Stimulated activated CD8-positive, alpha-beta memory T cell treated with anti-CD3 and anti-CD28 coated beads, Interleukin-7, amount 100 ng/mL, for 1 hour (primary cell): Measurements from ENCODE around the gene PCBP3.

Experiments
- DNase-seq, 2 donors: peaks; one replicate each; pipeline ENCODE4 v3.0.0-alpha.2; 2020; ENCODE audit warnings: low read depth in 2 of 2

The PCBP3 gene

DNA sequence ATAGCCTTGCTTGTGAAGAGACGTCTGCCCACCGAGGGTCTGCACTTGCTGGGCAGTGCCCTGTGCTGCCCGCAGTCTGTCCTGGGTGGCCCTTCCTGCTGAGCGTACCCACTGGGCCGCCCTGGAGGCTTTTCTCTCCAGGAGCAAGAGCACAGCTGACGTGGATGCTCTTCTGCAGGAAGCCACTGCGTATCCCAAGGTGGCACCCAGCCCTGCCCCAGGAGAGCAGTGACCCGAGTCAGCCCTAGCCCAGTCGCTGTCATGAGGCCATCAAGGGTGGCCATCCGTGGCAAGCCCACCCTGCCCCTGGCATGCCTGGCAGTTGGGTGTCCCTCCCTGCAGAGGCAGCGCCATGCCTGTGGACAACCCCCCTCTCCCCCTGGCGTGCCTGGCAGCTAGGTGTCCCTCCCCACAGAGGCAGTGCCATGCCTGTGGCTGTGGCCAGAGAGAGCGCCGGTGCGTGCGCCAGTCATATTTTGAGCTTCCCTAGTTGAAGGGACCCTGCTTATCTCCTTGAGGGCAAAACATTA, 286.8 kb downstream of the PCBP3 start:
- no peak for DNase-seq

DNA sequence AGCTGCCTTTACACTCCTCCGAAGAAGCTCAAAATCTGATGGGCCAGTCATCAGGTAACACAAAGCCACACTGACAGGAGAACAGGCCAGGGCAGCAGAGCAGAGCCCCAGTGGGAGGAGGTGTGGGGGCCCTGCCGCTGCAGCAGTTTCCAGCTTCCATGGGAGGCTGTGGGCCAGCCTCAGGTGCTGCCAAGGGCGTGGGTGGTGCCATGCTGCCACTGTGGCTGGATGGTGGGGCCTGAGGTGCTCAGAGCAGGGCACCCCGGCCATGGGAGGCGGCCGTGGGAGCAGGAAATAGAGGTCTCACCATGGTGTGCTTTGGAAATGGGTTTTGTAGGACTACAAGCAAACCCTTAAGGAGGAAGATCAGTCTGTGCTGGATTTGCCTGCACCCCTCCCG, 287.3 kb downstream of the PCBP3 start:
- no peak for DNase-seq

DNA sequence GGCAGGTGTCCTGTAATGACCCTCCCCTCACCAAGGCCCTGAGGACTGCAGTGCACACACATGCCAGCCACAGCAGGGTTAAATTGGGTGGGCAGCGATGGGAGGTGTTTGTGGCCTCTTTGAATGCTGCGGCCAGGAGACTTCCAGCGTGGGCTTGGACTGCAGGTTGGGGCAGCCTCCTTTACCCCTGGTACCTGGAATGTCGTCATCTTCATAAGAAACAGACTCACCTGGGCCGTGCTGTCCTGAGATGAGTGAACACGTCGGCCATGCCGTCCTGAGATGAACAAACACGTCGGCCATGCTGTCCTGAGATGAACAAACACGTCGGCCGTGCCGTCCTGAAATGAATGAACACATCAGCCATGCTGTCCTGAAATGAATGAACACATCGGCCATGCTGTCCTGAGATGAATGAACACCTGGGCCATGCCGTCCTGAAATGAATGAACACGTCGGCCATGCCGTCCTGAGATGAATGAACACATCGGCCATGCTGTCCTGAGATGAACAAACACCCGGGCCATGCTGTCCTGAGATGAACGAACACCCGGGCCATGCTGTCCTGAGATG, 288.0 kb downstream of the PCBP3 start:
- DNase-seq, result no peak

DNA sequence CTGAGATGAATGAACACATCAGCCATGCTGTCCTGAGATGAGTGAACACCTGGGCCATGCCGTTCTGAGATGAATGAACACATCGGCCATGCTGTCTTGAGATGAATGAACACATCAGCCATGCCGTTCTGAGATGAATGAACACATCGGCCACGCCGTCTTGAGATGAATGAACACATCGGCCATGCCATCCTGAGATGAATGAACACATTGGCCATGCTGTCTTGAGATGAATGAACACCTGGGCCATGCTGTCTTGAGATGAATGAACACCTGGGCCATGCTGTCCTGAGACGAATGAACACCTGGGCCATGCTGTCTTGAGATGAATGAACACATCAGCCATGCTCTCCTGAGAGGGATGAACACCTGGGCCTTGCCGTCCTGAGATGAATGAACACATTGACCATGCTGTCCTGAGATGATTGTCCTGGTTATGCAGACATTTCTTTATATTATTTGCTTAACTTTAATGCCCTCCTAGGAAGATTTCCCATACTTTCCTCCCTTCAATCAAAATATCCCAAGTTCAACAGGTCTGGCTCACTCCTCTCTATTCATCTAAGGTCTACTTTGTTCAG, 289.5 kb downstream of the PCBP3 start:
- no peak for DNase-seq

DNA sequence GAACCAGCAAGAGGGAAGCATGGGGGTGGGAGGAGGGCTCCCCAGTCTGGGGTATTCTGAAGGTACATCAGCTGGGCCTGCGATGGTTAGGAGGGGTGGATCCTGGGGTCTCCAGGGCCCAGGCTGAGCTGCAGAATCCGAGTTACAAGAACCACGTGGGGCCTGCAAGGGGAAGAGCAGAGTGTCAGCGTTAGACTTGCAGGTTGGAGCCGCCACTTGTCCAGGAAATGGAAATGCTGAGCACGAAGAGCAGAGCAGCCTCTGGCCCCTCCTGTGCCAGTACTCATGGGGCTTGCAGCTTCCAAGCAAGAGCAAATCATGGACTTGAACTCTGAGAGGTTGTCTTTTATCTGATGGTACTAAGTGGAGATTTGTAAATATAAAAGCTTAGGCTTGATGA, 290.6 kb downstream of the PCBP3 start:
- DNase-seq, result no peak

DNA sequence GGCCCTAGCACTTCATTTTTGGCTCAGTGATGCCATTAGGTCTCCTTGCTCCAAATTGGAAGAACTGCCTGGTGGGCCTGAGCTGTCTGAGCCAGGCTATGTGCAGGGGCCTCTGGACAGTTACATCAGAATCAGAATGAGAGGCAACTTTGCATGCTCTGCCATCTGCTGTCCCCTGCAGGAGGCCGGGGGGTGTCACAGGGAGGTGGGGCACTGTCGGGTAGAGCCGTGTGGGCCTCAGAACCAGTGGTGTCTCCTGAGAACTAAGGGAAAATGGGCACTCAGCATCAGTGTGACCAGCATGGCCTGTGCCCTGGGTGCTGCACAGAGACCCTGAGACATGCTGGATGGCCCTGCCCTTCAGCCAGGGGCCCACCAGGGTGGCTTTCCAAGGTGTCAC, 291.0 kb downstream of the PCBP3 start:
- DNase-seq, result no peak

DNA sequence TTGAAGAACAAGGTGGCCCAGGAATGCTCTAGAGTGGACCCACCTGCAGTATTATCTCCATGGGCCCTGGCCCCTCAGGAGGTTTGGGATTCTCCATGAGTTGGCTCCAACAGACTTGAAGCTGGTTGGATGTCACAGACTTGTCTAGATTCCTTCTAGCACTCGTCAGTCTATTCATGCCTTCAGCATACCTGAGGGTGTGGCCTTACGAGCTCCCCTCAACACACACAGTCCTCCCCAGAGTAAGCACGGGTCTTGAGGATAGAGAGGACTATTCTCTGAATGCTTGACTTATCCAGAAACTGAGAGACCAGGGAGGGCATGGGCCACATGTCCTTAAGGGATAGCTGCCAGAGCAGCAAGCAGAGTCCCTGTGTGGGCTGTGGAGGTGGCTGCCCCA, 292.1 kb downstream of the PCBP3 start:
- no peak for DNase-seq

DNA sequence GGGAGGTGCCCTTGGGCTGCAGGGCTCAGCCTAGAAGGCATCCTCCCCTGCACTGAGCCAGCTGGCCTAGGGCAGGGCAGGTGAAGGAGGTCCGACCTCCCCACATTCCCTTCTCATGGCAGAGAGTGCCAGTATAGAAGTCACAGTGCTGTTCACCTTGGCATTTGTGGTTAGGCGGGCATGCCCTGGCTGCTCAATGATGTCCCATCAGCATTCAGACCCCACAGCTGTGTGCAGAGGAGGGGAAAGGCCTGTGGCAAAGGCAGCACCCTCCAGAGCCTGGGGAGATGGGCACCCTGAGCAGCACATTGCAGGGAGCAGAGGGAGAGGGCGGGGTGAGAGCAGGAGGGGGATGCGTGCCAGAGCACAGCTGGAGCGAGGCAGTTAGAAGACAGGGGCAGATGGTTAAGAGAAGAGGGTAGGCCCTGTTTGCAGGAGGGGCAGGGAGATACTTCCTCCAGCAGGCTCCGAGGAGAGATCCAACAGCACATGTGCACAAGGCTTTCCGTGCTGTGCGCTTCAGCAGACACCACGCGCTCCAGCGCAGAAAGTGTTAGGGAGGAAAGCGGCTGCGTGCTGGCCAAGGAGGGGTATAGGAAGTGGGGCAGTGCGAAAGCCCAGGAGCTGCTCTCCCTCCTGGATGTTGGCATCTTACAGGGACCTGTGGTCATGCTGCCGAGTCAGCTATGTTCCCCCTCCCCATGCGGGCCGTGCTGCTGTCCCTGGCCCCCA, 294.4 kb downstream of the PCBP3 start:
- no peak for DNase-seq

DNA sequence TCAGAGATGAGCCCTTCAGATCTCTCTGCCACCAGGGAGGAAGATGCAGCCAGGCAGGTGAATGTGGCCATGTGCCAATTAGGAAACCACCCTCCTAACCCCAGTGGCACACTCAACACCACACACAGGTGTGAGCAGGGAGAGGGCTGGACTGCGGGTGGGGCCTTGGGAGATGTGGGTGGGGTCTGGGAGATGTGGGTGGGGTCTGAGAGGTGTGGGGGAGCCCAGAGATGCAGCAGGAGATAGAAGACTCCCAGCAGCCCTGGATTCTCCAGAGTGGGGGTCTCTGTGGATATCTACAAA, 294.9 kb downstream of the PCBP3 start:
- no peak for DNase-seq

DNA sequence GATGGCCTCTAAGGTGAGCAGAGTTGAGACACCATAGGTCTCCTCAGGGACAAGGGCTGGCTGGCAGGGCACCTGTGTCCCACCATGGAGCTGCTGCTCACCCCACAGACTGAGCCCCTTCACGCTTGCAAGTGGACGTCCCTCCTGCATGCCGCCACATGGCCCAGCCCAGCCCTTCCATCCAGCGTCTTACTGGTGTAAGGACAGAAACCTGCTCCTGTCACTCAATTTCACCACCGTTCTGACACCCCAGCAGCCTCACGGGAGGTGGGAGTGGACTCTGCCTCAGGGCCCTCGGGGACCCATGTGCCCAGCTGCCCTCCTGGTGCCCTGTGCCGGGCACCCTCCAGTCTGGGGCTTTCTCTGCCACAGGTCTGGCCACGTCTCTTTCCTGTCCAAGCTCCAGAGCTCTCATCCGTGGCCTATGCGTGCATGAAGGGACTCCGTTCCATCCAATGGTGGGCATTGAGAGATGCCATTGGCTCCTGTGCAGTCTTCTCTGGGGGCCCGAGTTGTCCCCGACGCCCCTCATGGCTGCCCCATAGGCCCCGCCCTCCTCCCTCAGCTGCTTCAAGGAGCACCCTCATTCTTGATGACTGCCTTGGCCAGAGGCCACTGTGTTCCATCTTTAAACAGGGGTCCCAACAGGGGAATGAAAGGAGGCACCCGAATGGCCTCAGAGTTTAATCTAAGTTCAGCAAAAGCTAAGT, 295.4 kb downstream of the PCBP3 start:
- no peak for DNase-seq

DNA sequence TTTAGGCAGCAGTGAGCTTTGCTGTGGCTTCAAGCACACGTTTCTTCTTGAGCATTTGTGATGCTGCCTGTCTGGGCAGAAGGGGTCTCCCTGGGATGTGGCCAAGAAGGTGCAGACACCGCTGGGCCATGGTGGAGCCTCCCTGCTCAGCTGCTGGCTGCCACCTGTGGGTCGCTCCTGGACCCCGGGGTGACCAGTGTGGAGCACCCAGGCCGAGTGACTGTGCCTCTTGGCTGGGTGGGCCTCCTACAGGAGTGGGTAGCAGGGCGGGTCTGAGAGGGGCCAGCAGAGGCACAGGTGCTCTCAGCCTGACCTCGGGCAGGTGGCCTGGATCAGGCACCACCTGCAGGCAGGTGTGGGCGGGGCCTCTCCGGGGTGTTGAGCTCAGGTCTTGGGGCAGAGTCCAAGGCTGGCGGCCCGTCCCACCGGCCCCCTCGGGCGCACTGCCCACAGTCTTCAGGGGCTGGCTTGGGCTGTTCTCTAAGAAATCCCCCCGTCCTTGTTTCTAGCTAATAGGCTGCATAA, 296.1 kb downstream of the PCBP3 start:
- DNase-seq, result no peak

DNA sequence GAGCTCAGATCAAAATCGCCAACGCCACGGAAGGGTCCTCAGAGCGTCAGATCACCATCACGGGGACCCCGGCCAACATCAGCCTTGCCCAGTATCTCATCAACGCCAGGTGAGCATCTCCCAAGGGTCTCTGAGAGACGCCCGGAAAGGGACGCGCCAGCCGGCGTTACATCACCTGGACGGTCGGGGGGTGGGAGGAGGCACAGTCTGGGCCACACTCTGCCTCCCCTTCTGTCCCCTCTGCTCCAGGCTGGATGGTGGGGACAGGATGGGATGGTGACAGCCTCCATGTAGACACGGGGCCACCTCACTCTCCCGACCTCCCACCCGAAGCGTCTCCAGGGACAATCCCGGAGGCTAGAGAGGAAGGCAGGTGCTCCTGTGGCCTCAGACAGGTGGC, 296.6 kb downstream of the PCBP3 start:
- DNase-seq, result no peak

DNA sequence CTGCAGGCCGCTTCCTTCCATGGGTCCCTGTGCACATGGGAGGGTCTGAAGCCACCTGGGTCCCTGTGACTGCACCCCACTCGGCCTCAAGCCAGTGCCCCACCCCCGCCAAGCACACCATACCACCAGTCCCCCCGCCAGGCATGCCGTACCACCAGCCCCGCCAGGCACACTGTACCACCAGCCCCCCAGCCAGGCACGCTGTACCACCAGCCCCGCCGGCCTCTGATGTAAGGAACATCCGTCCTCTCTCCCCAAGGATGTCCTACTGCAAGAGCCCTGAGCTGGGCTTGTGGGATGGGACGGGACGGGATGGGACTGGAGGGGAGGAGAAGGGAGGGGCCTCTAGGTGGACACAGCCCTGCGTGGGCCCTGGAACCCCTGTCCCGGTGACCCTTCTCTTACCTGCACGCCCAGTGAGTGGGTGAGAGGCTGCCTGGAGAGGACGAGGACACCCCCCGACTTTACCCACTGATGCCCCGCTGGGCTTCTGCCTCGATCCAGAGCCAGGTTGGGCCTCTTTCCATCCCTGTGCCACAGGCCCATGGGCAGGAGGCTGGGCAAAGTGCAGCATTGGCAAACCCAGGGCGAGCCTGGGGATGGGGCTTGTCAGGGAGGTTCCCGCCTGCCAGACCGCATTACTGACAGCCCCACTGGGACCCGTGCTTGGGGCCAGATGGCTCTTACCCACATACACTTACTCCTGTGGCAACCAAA, 297.3 kb downstream of the PCBP3 start:
- no peak for DNase-seq

DNA sequence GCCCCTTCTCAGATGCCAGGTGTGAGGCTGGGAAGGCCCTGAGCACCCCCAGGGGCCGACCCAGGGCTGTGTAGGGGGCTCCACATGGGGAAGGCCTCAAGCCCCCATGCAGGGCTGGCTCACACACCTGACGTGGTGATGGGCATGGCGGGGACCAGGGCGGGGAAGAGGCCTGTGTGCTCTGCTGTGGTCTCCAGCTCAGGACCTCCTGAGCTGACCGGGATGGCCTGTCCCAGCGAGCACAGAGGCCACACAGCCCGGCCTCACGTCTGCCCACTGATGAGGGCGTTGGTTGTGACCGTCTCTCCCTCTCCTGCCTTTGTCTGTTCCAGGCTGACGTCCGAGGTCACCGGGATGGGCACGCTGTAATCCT, 297.8 kb downstream of the PCBP3 start:
- no peak for DNase-seq

DNA sequence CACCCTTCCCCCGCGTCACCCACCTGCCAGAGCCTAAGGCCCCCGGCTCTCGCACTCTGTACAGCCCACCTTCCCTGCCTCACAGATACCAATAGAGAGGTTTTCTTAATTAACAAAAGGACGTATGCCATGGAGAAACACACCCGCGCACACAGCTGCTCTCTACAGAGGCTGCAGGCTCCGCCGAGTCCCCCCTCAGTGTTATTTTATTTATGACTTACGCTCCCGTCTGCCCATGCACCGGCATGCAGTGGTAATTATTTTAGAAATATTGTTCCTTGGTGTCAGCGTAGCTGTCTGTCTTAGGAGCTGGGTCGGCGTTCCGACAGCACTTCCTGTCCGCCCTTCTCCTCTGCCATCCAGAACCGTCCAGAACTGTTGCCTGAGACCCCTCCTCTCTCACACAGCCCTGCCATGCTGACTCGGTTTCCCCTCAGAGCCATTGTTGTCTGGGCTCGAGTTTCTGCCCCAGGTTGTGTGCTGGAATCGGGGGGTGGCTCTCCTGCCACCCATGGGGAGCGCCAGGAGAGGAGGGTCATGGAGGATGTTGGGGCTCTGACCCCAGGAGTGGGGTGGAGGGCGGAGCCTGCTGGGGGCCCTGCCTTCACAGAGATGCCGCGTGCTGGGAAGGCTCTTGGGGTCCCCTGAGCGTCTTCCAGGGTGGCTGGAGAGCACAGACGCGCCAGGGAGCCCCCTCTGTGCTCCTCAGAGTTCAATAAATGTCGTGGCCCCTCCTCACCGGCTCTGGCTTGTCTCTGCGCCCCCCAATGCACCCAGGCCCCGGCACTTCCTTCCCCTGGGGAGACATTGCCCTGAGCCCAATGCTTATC, 298.4 kb downstream of the PCBP3 start:
- DNase-seq, result no peak

DNA sequence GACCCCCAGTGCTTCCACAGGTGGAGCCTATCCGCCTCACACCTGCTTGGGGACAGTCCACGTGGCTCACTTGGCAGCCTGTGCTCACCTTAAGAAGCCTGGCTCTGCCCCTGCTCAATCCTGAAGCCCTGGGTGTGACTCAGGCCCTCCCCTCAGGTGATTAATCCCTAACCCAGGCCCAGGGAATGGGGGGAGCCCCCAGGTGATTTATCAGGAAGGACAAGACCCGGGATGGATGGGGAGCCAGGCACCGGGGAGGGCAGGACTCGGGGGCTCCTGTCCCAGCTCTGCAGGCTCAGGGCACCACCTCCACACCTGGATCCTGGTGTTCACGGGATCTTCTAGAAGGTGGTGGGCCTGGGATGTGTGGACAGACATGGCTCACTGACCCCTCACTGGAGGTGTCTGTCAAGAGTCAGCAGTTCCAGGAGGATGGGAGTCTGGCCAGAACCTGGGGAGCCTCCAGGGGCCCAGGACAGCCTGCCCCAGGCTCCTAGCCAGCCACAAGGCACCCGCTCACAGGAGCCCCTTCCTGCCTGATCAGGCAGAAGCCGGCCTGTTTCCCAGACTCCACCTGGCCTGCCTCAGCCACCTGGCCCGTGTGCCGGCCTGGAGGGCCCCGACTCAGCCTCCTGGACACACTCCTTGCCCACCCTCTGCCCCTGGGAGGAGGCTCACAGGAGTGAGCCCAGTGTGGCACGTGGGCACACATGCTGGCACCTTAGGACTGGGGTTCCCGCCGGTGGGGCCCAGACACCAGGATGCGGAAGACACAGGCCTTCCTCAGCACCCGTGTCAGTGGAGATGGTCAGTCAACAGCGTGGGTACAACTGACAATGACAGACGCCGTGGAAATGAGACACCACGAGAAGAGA, 299.5 kb downstream of the PCBP3 start:
- no peak for DNase-seq

DNA sequence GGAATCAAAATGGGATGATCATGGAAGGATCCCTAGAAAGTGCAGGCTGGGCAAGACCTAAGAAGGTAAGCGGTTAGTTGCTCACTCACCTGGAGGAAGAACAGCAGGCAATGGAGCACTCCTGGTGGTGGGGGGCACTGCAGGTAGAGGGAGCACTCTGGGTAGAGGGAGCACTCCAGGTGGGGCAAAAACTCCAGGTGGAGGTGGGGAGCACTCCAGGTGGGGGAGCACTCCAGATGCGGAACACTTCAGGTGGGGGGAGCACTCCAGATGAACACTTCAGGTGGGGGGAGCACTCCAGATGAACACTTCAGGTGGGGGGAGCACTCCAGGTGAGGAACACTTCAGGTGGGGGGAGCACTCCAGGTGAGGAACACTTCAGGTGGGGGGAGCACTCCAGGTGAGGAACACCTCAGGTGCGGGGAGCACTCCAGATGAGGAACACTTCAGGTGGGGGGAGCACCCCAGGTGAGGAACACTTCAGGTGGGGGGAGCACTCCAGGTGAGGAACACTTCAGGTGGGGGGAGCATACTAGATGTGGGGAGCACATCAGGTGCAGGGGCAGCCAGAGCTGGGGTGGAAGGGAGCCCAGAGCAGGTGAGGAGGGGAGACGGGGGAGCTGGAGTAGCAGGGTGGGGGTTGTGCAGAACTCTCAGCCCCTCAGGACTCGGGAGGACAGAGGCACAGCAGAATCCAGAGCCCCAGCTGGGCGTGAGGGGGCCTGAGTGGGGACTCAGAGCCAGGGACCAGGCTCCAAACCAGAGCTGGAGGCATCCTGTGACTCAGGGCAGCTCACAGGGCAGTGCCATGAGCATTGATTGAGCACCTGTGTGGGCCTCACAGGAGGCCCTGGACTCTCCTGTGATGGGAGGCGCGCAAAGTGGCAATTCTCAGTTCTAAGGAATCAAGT, 300.4 kb downstream of the PCBP3 start:
- DNase-seq, result no peak

DNA sequence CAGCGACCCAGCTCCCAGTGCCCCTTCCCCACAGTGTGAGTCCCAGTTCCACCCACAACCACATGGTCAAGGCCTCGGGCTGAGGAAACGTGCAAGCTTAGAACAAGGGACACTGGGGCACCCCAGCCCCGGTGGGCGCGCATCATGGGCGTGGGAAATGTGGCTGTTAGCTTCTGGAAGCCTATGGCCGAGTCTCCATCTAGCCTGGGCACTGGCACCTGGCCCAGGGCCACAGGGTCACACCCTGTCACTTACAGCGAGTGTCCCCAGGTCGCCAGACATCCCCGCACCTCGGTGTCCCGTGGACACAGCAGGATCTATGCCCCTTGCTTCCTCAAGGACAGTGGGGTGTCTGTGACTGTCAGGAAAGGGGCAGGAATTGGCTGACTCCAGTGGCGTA, 301.1 kb downstream of the PCBP3 start:
- no peak for DNase-seq
